ENCODE results near the gene FAM118A.
"Not testable (repeated sequence)": the region's sequence is repeated elsewhere in the genome, so short reads cannot be mapped to it uniquely, and the experiment has no call there.

FAM118A gene

DNA sequence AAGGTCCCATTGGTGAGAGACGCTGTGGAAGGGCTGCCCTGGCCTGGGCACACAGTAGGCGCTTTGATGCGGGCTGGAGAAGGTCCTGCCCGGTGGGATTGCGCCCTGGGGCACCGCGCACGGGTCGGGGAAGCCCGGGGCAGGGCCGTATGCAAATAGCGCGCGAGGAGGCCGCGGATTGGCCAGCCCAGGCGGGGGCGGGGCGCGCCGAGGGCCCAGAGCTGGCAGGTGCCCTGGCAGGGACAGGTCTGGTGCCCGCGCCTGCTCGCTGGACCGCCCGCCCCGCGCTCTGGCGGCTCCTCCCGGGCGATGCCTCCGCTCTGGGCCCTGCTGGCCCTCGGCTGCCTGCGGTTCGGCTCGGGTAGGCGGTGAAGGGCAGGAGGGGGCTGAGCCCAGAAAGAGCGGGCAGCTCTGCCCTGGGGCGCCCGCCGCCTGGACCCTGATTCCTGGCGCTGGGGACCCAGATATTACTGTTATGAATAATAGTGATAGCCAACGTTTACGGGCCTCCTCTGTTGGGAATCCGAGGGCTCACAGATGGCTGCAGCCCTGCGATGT is 24.9 kb upstream of the FAM118A start, which contains the start of gene UPK3A:
Gene UPK3A, plus strand, starts transcription at position 245 of the 558 bp plus-strand sequence. Its CDS starts 65 bp downstream, at position 310.
- no peak for DNase-seq

DNA sequence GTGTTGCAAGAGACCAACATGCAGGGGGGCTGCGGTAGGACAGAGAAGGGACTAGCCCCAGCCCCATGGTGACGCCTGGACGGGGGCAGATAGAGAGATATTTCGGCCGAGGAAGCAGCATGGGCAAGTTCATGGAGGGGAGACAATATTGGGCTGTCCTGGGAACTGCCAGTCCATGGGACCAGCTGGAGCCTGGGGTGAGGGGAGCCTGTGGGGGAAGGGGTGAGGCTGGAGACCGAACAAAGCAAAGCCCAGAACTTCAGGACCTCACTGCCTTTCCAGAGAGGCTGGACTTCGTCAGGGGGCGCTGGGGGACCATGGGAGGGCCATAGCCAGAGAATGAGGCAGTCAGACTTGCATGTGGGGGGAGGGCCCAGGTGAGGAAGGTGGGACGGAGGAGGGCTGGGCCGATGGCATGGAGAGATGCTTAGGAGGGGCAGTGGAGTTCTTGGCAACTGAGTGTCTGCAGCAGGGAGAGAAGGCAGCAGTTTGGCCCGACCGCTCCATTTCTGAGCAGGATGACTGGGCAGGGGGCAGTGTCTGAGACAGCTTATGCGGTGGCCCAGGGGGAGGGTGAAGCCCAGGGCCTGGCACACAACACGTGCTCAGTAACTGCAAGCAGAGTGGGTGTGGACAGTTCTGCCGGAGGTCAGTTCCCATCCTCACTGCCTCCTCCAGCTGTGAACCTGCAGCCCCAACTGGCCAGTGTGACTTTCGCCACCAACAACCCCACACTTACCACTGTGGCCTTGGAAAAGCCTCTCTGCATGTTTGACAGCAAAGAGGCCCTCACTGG is 24.3 kb upstream of the FAM118A start:
- no peak for DNase-seq

DNA sequence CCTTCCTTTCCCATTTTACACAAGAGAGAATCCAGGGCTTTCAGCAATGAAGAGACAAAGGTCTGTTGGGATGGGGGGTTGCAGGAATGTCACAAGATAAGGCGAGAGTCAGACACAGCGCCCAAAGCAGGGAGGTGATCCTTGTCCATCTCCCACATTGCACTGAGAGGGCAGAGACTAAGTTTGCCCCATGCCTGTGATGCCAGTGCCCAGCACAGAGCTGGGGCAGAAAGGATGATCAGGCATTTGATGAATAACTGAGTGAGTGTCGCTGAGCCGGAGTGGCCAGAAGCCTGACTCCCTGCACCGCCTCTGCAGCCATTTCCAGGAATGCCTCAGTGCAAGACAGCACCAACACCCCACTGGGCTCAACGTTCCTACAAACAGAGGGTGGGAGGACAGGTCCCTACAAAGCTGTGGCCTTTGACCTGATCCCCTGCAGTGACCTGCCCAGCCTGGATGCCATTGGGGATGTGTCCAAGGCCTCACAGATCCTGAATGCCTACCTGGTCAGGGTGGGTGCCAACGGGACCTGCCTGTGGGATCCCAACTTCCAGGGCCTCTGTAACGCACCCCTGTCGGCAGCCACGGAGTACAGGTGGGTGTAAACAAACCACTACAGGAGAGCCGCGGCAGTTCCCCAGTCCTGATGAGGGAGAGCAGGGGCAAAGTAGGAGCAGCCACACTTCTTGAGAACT is 22.7 kb upstream of the FAM118A start:
- DNase-seq, result no peak

DNA sequence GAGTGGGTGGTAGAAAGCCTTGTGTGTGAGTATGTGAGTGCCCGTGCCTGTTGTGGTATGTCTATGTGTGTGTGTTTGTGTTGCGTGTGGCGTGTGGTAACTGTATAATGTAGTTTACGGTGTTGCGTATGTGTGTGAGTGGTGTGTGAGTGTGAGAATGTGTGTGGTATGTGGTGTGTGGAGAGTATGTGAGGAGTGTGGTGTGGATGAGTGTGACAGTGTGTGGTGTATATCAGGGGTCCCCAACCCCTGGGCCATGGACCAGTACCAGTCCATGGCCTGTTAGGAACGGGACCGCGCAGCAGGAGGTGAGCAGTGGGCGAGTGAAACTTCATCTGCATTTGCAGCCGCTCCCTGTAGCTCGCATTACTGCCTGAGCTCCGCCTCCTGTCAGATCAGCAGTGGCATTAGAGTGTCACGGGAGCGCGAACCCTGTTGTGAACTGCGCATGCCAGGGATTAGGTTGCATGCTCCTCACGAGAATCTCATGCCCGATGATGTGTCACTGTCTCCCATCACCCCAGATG is 19.3 kb upstream of the FAM118A start:
- DNase-seq, result no peak

DNA sequence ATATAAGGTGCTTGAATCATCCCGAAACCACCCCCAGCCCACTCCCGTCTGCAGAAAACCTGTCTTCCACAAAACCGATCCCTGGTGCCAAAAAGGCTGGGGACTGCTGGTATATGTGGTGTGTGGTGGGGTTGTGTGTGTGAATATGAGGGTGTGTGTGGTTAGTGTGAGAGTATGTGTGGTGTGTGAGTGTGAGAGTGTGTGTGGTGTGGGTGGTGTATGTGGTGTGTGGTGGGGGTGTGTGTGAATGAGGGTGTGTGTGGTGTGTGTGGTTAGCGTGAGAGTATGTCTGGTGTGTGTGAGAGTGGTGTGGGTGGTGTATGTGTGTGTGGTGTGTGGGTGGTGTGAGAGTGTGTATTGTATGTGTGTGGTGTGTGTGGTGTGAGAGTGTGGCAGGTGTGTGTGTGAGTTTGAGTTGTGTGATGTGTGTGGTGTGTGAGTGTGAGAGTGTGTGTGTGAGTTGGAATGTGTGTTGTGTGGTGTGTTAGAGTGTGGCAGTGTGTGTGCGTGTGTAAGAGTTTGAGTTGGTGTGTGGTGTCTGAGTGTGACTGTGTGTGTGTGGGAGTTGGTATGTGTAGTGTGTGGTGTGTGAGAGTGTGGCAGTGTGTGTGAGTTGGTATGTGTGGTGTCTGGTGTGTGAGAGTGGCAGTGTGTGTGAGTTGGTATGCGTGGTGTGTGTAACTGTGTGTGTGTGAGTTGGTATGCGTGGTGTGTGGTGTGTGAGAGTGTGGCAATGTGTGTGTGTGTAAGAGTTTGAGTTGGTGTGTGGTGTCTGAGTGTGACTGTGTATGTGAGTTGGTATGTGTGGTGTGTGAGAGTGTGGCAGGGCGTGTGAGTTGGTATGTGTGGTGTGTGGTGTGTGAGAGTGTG is 18.4 kb upstream of the FAM118A start:
- DNase-seq, result no peak

DNA sequence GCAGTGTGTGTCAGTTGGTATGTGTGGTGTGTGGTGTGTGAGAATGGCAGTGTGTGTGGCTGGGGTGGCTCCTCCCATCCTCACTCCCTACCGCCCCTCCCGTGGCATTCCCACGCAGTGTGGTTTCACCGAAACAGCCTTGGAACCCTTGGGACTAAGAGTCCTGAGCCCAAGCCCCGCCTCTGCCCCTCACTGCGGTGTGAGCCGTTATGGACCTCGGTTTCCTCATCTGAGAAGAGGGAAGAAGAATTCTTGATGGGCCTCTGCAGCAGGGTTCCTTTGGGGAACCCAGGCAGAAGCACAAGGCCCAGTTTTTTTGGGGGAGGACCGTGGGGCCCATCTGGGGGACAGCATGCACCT is 17.8 kb upstream of the FAM118A start:
- no peak for DNase-seq

DNA sequence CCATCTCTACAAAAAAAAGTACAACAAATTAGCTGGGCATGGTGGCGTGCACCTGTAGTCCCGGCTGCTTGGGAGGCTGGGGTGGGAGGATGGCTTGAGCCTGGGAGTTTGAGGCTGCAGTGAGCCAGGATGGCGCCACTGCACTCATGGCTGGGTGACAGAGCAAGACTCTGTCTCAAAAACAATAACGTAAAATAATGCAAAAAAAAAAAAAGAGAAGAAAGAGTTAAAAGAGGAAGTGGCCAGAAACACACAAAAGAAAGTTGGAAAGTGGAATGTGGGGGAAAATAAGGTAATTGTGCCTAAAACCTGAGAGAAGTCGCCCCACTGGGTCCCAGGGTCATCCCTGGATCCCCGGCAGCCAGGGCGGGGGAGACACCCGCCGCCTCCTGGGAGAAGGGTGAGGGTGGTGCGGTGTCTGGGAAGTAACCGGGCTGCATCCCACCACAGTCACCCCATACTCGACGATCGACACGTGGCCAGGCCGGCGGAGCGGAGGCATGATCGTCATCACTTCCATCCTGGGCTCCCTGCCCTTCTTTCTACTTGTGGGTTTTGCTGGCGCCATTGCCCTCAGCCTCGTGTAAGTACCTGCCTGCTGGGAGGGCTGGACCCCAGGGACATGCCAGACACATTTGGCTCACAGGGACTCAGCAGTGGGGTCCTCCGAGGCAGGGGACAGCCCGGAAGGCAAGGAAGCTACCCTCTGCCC is 16.8 kb upstream of the FAM118A start:
- no peak for DNase-seq

DNA sequence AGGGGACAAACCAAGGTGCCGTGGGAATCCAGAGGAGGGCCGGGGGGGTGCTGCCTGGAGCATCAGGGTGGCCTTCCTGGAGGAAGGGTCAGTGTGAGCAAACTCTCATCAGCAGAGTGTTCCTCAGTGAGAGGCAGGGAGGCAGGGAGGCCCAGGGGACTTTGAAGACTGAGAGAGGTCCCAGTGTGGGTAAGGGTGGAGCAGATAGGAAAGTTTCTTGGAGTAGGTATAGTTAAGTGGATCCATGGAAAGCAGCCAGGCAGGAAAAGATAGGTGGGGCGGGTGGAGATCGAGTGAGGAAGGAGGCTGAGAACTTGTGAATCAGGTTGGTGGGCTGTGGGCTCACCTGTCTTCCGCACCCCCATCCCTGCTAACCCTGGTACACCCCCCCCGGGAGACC is 15.7 kb upstream of the FAM118A start:
- DNase-seq, result no peak

DNA sequence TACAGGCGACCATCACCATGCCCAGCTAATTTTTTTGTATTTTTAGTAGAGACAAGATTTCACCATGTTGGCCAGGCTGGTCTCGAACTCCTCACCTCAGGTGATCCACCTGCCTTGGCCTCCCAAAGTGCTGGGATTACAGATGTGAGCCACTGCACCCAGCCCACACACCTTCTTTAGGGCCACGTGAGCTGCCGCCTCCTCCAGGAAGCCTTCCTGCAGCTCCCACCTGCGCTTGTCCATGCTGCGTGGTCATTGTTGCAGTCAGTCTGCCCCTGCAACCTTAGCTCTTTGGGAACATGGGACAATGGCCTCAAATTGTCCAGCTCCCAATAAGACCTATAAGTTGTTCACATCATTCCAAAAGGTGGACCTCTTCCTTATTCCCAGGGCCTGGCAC is 14.7 kb upstream of the FAM118A start:
- DNase-seq, result not testable (repeated sequence)

DNA sequence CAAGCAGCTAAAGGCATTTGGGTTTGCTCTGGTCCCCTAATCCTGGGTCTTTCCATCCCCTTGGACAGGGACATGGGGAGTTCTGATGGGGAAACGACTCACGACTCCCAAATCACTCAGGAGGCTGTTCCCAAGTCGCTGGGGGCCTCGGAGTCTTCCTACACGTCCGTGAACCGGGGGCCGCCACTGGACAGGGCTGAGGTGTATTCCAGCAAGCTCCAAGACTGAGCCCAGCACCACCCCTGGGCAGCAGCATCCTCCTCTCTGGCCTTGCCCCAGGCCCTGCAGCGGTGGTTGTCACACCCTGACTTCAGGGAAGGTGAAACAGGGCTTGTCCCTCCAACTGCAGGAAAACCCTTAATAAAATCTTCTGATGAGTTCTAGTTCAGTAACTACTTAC is 14.2 kb upstream of the FAM118A start:
- DNase-seq, result no peak

DNA sequence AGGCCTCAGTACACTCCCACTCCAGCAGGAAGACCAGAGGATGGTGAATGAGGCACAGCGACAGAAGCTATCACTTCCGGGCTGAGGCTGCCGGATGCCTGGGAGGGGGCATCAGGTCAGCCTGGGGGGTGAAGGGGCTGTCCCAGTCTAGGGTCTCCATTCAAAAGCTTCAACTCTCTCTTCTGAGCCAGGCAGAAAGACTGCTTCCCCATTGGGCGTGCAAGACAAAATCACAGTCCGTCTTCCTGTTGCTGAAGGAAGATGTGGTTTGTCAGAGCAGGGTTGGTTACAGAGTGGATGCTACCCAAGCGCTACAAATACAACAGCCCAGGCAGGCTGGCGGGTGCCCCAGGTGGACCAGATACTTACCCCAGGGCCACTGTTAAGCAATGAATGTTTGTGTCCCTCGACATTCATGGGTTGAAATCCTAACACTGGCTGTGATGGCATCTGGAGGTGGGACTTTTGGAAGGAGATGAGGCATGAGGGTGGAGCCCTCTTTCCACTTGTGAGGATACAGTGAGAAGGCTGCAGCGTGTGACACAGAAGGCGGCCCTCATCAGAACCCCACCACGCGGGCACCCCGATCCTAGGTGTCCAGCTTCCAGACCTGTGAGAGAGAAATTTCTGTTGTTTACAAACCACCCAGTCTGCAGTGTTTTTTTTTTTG is 13.0 kb upstream of the FAM118A start:
- DNase-seq, result no peak

DNA sequence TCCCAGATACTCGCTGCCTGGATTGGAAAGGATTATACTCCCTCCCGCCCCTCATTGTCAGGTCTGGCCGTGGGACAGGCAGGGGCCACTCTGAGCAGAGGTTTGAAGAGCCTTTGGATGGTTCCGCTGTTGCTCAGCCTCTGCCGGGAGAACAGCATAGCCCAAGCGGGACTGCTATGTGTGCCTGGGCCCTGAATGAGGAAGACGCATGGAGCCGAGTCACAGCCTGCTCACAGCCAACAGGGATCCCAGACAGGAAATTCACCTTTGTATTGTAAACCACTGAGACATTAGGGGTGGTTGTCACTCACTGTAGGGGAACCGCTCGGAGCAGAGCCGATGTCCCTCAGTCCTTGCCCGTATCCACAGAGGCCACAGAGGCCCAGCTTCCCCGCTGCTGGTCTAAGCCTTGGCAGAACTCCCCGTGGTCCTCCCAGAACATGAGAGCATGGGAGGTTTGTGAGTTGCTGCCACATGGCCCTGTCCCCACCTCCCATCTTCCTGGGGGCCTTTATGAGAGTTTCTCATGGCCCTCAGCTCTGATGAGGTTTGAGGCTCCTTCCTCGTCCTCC is 10.7 kb upstream of the FAM118A start:
- no peak for DNase-seq

DNA sequence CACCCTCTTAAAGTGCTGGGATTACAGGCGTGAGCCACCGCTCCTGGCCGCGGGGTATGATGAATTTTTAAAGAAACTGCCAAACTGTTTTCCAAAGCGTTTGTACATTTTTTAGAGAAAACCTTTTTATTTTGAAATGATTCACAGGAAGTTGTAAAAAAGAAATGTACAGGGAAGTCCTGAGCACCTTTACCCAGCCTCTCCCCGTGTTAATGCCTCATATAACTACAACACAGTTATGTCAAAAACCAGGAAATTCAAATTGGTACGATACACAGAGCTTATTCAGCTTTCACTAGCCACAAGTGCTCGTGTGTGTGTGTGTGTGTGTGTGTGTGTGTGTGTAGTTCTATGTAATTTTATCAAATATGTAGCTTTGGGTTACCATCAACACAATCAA is 7.0 kb upstream of the FAM118A start:
- no peak for DNase-seq

DNA sequence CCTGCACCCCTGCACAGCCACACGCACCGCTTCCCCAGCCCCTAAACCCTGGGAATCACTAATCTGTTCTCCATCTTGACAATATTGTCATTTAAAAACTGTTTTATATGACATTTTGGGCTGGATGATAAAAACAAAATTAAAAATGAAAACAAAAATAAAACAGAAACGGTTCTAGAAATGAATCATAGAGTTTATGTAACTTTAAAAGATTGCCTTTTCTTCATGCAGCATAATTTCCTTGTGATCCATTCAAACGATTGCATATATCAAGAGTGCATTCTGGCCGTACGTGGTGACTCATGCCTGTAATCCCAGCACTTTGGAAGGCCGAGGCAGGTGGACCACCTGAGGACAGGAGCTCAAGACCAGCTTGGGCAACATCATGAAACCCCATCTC is 6.6 kb upstream of the FAM118A start:
- no peak for DNase-seq

DNA sequence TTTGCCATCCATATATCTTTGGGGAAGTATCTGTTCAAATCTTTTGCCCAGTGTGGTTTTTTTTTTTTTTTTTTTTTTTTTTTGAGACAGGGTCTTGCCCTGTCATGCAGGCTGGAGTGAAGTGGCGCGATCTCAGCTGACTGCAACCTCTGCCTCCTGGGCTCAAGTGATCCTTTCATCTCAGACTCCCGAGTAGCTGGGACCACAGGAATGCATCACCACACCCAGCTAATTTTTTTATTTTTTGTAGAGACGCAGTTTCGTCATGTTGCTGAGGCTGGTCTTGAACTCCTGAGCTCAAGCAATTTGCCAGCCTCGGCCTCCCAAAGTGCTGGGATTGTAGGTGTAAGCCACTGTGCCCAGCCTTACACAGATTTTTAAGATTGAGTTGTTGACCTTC is 4.8 kb upstream of the FAM118A start:
- DNase-seq, result no peak

DNA sequence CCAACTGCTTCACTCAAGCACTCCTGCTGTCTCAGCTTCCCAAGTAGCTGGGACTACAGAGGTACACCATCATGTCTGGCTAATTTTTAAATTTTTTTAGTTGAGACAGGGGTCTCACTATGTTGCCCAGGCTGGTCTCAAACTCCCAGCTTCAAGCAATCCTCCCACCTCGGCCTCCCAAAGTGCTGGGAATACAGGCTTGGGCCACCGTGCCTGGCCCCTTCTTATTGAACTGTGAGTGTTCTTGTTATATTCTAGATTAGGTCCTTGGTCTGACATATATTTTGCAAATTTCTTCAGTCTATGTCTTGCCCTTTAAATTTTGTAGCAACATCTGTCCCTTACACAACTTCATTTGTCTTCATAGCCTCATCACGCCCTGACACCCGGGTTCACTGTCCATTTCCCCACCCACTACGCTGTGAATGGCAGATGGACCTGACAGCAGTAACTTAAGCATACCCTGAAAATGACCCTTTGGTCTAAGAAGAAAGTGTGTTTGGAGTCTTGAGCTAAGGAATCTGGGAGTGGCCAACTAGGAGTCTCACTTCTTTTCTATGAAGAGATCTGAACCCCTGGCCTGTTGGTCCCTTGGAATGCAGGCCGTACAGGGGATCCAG is 4.2 kb upstream of the FAM118A start:
- no peak for DNase-seq

DNA sequence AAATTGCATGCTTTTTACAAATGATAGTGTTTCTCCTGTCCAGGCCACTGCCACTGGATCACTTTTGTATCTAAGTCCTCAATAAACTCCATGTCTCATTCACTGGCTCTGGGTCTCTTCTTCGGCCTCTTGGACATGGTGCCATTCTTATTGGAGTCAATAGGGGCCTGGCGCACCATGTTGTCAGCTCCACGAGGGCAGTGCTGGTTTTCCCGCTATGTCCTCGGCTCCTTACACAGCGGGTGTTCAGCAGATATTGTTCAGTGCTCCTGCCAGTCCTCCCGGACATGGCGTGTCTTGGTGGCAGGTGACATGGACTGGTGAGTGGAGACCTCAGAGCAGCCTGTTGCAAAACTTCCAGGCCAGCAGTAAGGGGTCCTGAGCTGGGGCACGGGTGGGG is 3.6 kb upstream of the FAM118A start:
- no peak for DNase-seq

DNA sequence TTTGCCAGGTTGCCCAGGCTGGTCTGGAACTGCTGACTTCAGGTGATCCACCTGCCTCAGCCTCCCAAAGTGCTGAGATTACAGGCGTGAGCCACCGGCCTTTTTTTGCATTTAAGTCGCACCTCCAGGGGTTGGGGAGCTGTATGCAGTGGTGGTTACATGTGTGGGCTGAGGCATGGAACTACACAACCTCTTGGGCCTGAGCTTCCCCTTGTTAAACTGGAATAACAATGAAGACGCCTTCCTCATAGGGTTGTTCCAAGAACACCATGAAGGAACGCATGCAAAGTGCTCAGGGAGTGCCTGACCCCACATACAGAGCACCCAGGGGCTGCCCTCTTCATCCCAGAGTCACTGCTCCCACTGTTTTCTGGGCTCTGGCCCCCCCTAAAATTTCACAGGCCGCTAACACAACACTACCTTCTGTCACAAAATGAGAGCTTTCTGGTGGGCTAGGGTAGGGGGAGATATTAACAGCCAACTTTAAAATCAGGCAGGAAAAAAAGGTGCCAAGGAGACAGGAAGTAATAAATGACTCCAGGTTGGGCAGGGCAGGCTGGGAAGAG is 1.3 kb upstream of the FAM118A start:
- no peak for DNase-seq

DNA sequence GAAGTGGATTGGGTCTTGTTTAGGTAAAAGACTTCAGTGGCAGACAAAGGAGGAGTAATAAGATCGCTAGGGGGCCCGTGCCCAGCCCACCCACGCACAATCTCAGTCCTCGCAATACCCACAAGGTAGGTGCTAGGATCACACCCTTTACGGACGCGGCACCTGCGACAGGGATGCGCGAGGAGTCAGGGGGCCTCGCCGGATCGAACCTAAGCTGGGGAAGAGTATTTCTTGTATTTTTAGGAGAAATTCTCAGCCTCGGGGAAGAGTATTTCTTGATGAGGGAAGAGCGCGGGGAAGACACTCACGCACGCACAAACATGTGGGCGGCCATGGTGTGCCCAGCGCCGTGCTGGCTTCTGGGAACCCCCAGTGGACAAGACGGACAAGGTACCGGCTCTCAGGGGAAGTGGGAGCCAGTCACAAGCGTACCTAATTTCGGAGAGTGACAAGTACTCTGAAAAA is 745 bp upstream of the FAM118A start:
- DNase-seq, result no peak

DNA sequence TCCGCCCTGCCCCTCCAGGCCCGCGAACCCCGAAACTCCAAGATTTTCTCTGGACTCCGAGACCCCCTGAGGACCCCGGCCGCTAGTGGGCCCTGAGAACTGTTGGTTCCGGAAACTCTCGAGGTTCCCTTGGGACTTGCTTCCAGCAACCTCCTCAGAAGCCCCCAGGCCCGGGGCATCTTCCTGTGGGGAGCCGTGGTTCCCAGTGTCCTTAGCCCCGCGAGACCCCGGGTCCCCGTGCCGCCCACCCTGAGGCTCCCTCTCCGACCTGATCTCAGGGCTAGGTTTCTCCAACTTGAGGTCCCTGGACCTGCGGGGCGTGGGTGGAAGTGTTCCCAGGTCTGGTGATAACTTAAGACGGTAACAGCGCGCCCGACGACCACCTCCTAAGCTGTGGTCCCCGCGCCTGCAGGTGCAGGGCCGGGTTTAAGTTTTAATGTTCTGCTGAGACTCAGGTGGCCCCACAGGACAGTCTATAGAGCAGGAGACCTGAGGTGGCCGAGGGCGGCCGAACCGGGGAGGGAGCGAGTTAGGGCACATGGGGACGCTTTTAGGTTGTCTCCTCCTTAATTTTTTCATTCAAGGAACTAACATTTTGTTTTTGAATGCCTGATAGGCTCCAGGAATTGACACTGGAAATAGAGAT is 720 bp downstream of the FAM118A start:
- no peak for DNase-seq

All from hippocampal formation (tissue), 2 donors.